ENCODE data around the gene PRIMA1.

PRIMA1 gene

DNA sequence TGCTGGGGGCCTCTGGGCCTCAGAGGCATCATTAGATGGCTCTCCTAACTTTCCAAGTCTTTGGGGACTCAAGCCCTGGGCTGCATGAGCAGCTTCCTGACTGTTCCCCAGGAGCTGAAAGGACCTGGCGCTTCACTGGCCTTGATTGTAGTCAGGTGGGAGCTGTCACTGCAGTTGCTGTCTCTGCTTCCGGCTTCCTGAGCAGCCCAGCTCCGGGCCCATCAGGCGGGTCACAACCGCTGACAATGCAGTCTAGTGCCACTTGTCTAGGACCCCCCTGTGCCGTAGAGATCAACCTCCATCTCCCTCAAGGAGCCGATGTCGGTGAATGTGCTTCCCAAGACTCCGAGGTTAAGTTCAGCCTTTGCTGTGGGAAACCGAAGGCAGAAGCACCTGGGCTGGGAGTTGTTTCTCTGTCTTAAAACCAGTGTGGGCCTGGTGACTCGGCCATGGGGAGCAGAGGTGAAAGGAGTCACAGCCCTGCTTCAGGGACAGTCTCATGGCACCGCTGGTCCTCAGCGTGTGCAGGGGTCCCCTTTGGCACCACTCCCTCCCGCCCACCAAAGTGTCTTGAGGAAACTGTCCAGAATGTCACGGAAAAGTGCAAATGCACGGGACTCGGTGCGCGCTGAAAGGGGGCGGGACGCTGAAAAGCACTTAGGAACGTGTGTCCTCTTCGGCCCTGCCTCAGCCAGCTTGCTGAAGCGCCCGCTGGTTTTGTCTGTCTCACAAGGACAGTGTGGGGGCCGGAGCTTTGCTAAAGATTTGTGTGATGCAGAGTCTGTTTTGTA, 44.8 kb downstream of the PRIMA1 start:
- Histone ChIP-seq H3K4me1 (ENCODE audit: control extremely low read depth in 1 of 4, control insufficient read depth in 4 of 4, insufficient read depth in 4 of 4, low read length in 3 of 4) (peaks cover 0 to 9% (median 3%) of the 10 kb centered on the region in 4 experiments), H3K27ac (ENCODE audit: insufficient read depth in 1 of 2, low read depth in 1 of 2, low read length in 2 of 2, poor library complexity in 1 of 2, severe bottlenecking in 2 of 2) (no peak overlapping the region), H3K36me3 (ENCODE audit: control insufficient read depth in 4 of 4, insufficient read depth in 4 of 4, low read length in 3 of 4) (no peaks in the 10 kb centered on the region), H3K9me3 (ENCODE audit: control extremely low read depth in 1 of 5, control insufficient read depth in 4 of 5, insufficient read depth in 2 of 5, low read depth in 1 of 5, low read length in 4 of 5) (no peaks in the 10 kb centered on the region), H3K4me3 (ENCODE audit: control insufficient read depth in 1 of 7, extremely low read depth in 1 of 7, insufficient read depth in 4 of 7, low read depth in 2 of 7, low read length in 6 of 7) (no peak overlapping the region), H3K27me3 (replicated peaks in 2 of 5; ENCODE audit: control insufficient read depth in 4 of 5, insufficient read depth in 5 of 5, low read length in 4 of 5) (peaks cover 0 to 6% (median 0%) of the 10 kb centered on the region in 5 experiments)
- POLR2A ChIA-PET, result no interaction called here
- CTCF ChIA-PET, result interaction anchor here (1.0 kb wide), 1 partner anchor 37 kb away, joined by 3 read pairs; no protein-coding TSS in a partner anchor
- 96% methylated on average over 26 of the region's 26 CpGs for WGBS (ENCODE audit: insufficient coverage)
- DNase-seq, result no peak

DNA sequence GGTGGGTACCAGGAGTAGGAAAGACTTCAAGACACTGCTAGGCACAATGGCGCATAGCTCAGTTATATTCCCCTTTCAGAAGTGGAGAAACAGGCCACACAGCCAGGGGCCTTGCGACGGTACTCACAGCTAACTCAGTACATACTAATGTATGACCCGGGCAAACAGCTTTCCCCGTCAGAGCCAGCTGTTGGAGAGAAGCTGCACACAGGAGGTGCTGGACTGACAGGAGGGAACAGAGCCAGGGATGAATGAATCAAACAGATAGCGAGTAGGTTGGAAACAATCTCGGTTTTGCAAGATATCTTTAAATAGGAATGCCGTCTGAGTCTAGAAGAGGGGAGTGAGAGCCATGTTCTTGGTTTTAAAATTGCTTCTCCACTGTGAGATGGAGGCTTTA, 45.5 kb downstream of the PRIMA1 start:
- no peak overlapping the region for H3K4me3 ChIP-seq (ENCODE audit: control insufficient read depth in 1 of 7, extremely low read depth in 1 of 7, insufficient read depth in 4 of 7, low read depth in 2 of 7, low read length in 6 of 7)
- peaks cover 0 to 8% (median 0%) of the 10 kb centered on the region in 5 experiments for H3K27me3 ChIP-seq (replicated peaks in 2 of 5; ENCODE audit: control insufficient read depth in 4 of 5, insufficient read depth in 5 of 5, low read length in 4 of 5)
- H3K4me1 ChIP-seq (ENCODE audit: control extremely low read depth in 1 of 4, control insufficient read depth in 4 of 4, insufficient read depth in 4 of 4, low read length in 3 of 4), result peaks cover 0 to 9% (median 3%) of the 10 kb centered on the region in 4 experiments
- H3K27ac ChIP-seq (ENCODE audit: insufficient read depth in 1 of 2, low read depth in 1 of 2, low read length in 2 of 2, poor library complexity in 1 of 2, severe bottlenecking in 2 of 2), result no peak overlapping the region
- no peaks in the 10 kb centered on the region for H3K36me3 ChIP-seq (ENCODE audit: control insufficient read depth in 4 of 4, insufficient read depth in 4 of 4, low read length in 3 of 4)
- H3K9me3 ChIP-seq (ENCODE audit: control extremely low read depth in 1 of 5, control insufficient read depth in 4 of 5, insufficient read depth in 2 of 5, low read depth in 1 of 5, low read length in 4 of 5), result no peaks in the 10 kb centered on the region
- no peak for DNase-seq
- WGBS (ENCODE audit: insufficient coverage), result 97% methylated on average over 8 of the region's 8 CpGs
- ChIA-PET CTCF (interaction anchor here (1.0 kb wide), 1 partner anchor 38 kb away, joined by 3 read pairs; no protein-coding TSS in a partner anchor), POLR2A (no interaction called here)

DNA sequence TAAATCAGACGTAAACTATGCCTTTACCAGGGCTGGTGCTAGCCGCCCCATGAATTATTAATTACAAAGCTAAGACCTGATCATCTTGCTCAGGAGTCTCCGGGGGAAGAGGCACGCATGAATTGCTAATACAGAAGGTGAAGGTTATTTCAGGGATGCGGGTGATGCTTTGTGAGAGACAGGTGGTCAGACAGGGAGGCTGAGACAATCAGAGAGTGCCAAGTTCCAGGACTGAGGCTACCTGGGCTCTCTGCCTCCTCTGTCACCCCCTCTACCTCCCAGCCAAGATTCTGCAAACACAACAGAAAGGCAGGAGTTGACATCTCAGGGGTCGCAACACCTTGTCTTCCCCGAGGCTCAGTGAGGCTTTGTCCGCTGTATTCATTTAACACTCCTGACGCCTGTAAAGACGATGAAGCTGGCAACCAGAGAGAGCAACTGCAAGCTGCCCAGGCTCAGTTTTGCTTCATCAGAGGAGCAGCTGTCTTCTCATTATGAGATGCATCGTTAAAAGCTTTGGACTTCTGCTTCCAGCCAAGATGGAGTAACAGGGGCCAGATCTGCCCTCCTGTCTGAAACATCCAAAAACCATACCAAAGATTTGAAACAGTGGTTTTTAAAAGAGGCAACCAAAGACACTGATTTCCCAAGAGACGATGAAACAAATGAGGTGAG, 46.6 kb downstream of the PRIMA1 start:
- DNase-seq, result no peak
- 91% methylated on average over 10 of the region's 12 CpGs for WGBS (ENCODE audit: insufficient coverage)
- Histone ChIP-seq H3K4me1 (ENCODE audit: control extremely low read depth in 1 of 4, control insufficient read depth in 4 of 4, insufficient read depth in 4 of 4, low read length in 3 of 4) (peaks cover 0 to 9% (median 3%) of the 10 kb centered on the region in 4 experiments), H3K9me3 (ENCODE audit: control extremely low read depth in 1 of 5, control insufficient read depth in 4 of 5, insufficient read depth in 2 of 5, low read depth in 1 of 5, low read length in 4 of 5) (no peaks in the 10 kb centered on the region), H3K27ac (ENCODE audit: insufficient read depth in 1 of 2, low read depth in 1 of 2, low read length in 2 of 2, poor library complexity in 1 of 2, severe bottlenecking in 2 of 2) (no peak overlapping the region), H3K27me3 (replicated peaks in 2 of 5; ENCODE audit: control insufficient read depth in 4 of 5, insufficient read depth in 5 of 5, low read length in 4 of 5) (peaks cover 0 to 8% (median 0%) of the 10 kb centered on the region in 5 experiments), H3K36me3 (ENCODE audit: control insufficient read depth in 4 of 4, insufficient read depth in 4 of 4, low read length in 3 of 4) (no peaks in the 10 kb centered on the region), H3K4me3 (ENCODE audit: control insufficient read depth in 1 of 7, extremely low read depth in 1 of 7, insufficient read depth in 4 of 7, low read depth in 2 of 7, low read length in 6 of 7) (no peak overlapping the region)
- POLR2A ChIA-PET, result no interaction called here
- CTCF ChIA-PET, result interaction anchor here (0.6 to 1.2 kb wide), 2 partner anchors 19 to 1444 kb away, joined by 3 read pairs; no protein-coding TSS in a partner anchor

DNA sequence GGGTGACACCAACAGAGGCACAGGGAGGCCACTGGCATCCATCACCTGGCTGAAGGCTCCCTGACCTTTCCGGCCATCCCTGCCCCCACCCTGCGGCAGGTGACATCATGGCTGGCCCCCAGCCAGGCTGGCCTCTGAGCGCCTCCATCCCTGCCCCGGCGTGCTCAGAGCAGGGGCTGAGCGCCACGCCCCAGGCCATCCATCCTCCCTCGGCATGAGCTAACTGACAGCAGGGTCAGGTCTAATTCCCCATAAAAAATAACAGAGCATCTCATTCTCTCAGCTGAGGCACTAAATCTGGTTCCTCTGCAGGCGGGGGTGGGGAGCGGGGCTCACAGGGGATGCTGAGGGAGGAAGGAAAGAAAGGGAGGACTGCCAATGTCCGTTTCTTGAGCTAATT, 50.7 kb downstream of the PRIMA1 start:
- Histone ChIP-seq H3K36me3 (ENCODE audit: control insufficient read depth in 4 of 4, insufficient read depth in 4 of 4, low read length in 3 of 4) (no peaks in the 10 kb centered on the region), H3K4me1 (ENCODE audit: control extremely low read depth in 1 of 4, control insufficient read depth in 4 of 4, insufficient read depth in 4 of 4, low read length in 3 of 4) (no peaks in the 10 kb centered on the region), H3K27ac (ENCODE audit: insufficient read depth in 1 of 2, low read depth in 1 of 2, low read length in 2 of 2, poor library complexity in 1 of 2, severe bottlenecking in 2 of 2) (no peak overlapping the region), H3K27me3 (replicated peaks in 2 of 5; ENCODE audit: control insufficient read depth in 4 of 5, insufficient read depth in 5 of 5, low read length in 4 of 5) (peaks cover 0 to 9% (median 1%) of the 10 kb centered on the region in 5 experiments), H3K4me3 (ENCODE audit: control insufficient read depth in 1 of 7, extremely low read depth in 1 of 7, insufficient read depth in 4 of 7, low read depth in 2 of 7, low read length in 6 of 7) (no peak overlapping the region), H3K9me3 (ENCODE audit: control extremely low read depth in 1 of 5, control insufficient read depth in 4 of 5, insufficient read depth in 2 of 5, low read depth in 1 of 5, low read length in 4 of 5) (no peaks in the 10 kb centered on the region)
- POLR2A ChIA-PET, result no interaction called here
- DNase-seq, result no peak
- CTCF ChIA-PET, result interaction anchor here (0.9 to 1.3 kb wide), 2 partner anchors 13 to 83 kb away, joined by 3 read pairs; no protein-coding TSS in a partner anchor
- 96% methylated on average over 6 of the region's 11 CpGs for WGBS (ENCODE audit: insufficient coverage)

DNA sequence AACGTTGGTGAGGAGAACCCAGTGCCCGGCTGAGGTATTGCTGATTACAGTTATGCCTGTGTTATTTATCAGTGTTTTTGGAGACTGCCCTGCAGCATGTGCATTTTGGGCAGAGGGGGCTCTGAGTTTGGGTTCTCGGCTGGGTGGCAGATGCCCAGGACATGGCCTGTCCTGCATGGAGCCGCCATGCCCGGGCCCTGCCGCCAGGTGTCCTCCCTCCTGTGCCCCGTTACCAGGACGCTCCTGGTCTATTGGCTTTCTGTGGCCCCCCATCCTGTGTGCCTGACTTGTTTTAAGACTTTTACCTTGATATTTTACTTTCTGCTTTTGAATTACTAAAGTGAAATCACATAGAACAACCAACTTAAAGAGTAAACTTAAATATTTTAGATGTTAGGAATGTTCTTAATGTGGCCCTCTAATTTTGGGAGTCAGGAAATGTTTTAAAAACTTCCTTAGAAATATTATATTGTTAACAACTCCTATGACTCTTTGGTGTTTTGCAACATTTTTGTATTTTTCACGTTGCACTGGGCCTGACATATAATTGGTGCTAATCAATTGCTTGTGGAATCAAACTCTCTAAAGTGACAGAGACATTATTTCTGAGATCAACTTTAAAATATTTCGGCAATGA, 51.8 kb downstream of the PRIMA1 start:
- CTCF ChIA-PET, result interaction anchor here (1.3 kb wide), 1 partner anchor 12 kb away, joined by 3 read pairs; no protein-coding TSS in a partner anchor
- Histone ChIP-seq H3K27me3 (replicated peaks in 2 of 5; ENCODE audit: control insufficient read depth in 4 of 5, insufficient read depth in 5 of 5, low read length in 4 of 5) (peaks cover 0 to 11% (median 1%) of the 10 kb centered on the region in 5 experiments), H3K36me3 (ENCODE audit: control insufficient read depth in 4 of 4, insufficient read depth in 4 of 4, low read length in 3 of 4) (no peaks in the 10 kb centered on the region), H3K4me3 (ENCODE audit: control insufficient read depth in 1 of 7, extremely low read depth in 1 of 7, insufficient read depth in 4 of 7, low read depth in 2 of 7, low read length in 6 of 7) (no peak overlapping the region), H3K9me3 (ENCODE audit: control extremely low read depth in 1 of 5, control insufficient read depth in 4 of 5, insufficient read depth in 2 of 5, low read depth in 1 of 5, low read length in 4 of 5) (no peaks in the 10 kb centered on the region), H3K4me1 (ENCODE audit: control extremely low read depth in 1 of 4, control insufficient read depth in 4 of 4, insufficient read depth in 4 of 4, low read length in 3 of 4) (no peaks in the 10 kb centered on the region), H3K27ac (ENCODE audit: insufficient read depth in 1 of 2, low read depth in 1 of 2, low read length in 2 of 2, poor library complexity in 1 of 2, severe bottlenecking in 2 of 2) (no peak overlapping the region)
- 92% methylated on average over 8 of the region's 10 CpGs for WGBS (ENCODE audit: insufficient coverage)
- POLR2A ChIA-PET, result no interaction called here
- DNase-seq, result peak in 1 of 3 donors; percentile 23

DNA sequence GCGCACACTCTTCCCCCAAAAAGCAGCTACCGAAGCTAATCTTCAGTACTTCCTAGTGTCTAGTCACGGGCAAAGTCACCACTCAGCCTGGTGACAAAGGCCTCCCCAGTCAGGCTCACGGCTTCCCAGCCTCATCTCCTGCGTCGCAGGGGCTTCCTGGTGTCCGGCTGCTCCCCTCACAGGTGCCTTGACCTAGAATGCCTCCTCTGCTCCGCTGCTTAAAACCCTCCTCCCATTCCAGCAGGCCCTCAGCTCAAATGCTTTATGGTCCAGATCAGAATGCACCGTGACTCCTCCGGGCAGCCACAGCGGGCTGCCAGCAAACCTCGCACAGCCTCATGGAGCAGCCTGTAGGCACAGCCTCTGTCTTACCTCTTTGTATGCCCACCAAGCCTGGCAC, 53.1 kb downstream of the PRIMA1 start:
- WGBS (ENCODE audit: insufficient coverage), result 94% methylated on average over 12 of the region's 12 CpGs
- CTCF ChIA-PET, result interaction anchor here (0.9 kb wide), 1 partner anchor 52 kb away, joined by 3 read pairs; no protein-coding TSS in a partner anchor

More for the DNA sequence above, 53.1 kb downstream of the PRIMA1 start:
- POLR2A ChIA-PET, result no interaction called here
- Histone ChIP-seq H3K4me1 (ENCODE audit: control extremely low read depth in 1 of 4, control insufficient read depth in 4 of 4, insufficient read depth in 4 of 4, low read length in 3 of 4) (no peaks in the 10 kb centered on the region), H3K36me3 (ENCODE audit: control insufficient read depth in 4 of 4, insufficient read depth in 4 of 4, low read length in 3 of 4) (no peaks in the 10 kb centered on the region), H3K4me3 (ENCODE audit: control insufficient read depth in 1 of 7, extremely low read depth in 1 of 7, insufficient read depth in 4 of 7, low read depth in 2 of 7, low read length in 6 of 7) (no peak overlapping the region), H3K27ac (ENCODE audit: insufficient read depth in 1 of 2, low read depth in 1 of 2, low read length in 2 of 2, poor library complexity in 1 of 2, severe bottlenecking in 2 of 2) (no peak overlapping the region), H3K27me3 (replicated peaks in 2 of 5; ENCODE audit: control insufficient read depth in 4 of 5, insufficient read depth in 5 of 5, low read length in 4 of 5) (peaks cover 0 to 11% (median 1%) of the 10 kb centered on the region in 5 experiments), H3K9me3 (ENCODE audit: control extremely low read depth in 1 of 5, control insufficient read depth in 4 of 5, insufficient read depth in 2 of 5, low read depth in 1 of 5, low read length in 4 of 5) (no peaks in the 10 kb centered on the region)
- DNase-seq, result no peak

Data from common myeloid progenitor, CD34-positive (primary cell).